GM23338 (cell line): ENCODE results near the gene TRIP4. TPM values are rescaled to one million over a fixed set of nuclear protein-coding genes. Genes with fewer than 3 reads are reported as not detected.

Source experiments
- ATAC-seq: fragments of 200-7000 bp; cut with Tn5 transposase; 3 replicates; pipeline ENCODE4 v1.9.1; 2020
- DNase-seq: peaks from one replicate; pipeline ENCODE4 v3.0.0-alpha.2; 2015; ENCODE audit warnings: low spot score
- H2AFZ ChIP-seq: fragments of 200-600 bp; sonication (generic); 2 replicates; pipeline ENCODE4 v1.8.0; 2016; ENCODE audit warnings: antibody characterized with exemption, mild to moderate bottlenecking, moderate library complexity
- H3F3A ChIP-seq: fragments of 200-600 bp; sonication (generic); replicated peaks from 2 replicates; pipeline ENCODE4 v1.8.0; 2017; ENCODE audit warnings: antibody characterized with exemption, mixed run types, low read depth
- H3K27ac ChIP-seq: fragments of 200-600 bp; sonication (generic); 2 replicates; pipeline ENCODE4 v1.6.1; 2016; ENCODE audit warnings: low read depth
- H3K27me3 ChIP-seq: fragments of 200-600 bp; sonication (generic); 2 replicates; pipeline ENCODE4 v1.8.0; 2016; ENCODE audit warnings: mild to moderate bottlenecking, mixed run types, moderate library complexity; ENCODE audit not compliant: insufficient read depth
- H3K36me3 ChIP-seq: fragments of 200-600 bp; sonication (generic); 2 replicates; pipeline ENCODE4 v1.8.0; 2016; ENCODE audit warnings: mild to moderate bottlenecking; ENCODE audit not compliant: insufficient read depth
- H3K4me1 ChIP-seq: fragments of 200-600 bp; sonication (generic); 2 replicates; pipeline ENCODE4 v1.8.0; 2016; ENCODE audit warnings: mild to moderate bottlenecking, moderate library complexity; ENCODE audit not compliant: insufficient read depth
- H3K4me2 ChIP-seq: fragments of 200-600 bp; sonication (generic); 2 replicates; pipeline ENCODE4 v1.7.1; 2017; ENCODE audit warnings: mixed run types
- H3K4me3 ChIP-seq: fragments of 200-600 bp; sonication (generic); 2 replicates; pipeline ENCODE4 v1.6.1; 2016; ENCODE audit warnings: mixed run types
- H3K79me2 ChIP-seq: fragments of 200-600 bp; sonication (generic); replicated peaks from 2 replicates; pipeline ENCODE4 v1.8.0; 2017; ENCODE audit warnings: mild to moderate bottlenecking; ENCODE audit not compliant: insufficient read depth
- H3K9me2 ChIP-seq: fragments of 200-600 bp; sonication (generic); 2 replicates; pipeline ENCODE4 v1.8.0; 2017; ENCODE audit not compliant: insufficient read depth
- H4K20me1 ChIP-seq: fragments of 200-600 bp; sonication (generic); replicated peaks from 2 replicates; pipeline ENCODE4 v1.8.0; 2017; ENCODE audit warnings: mild to moderate bottlenecking; ENCODE audit not compliant: insufficient read depth
- H3K27ac Mint-ChIP-seq: 2 replicates; pipeline ENCODE4 v1.8.0; 2020; ENCODE audit warnings: inconsistent platforms, mild to moderate bottlenecking, moderate library complexity, mixed read lengths
- H3K27me3 Mint-ChIP-seq: 3 replicates; pipeline ENCODE4 v1.8.0; 2022; ENCODE audit warnings: low read depth, mild to moderate bottlenecking, moderate library complexity, mixed read lengths, inconsistent platforms; ENCODE audit not compliant: insufficient read depth, poor library complexity
- H3K36me3 Mint-ChIP-seq: 3 replicates; pipeline ENCODE4 v1.8.0; 2021; ENCODE audit warnings: low read depth, mild to moderate bottlenecking, inconsistent platforms, moderate library complexity, mixed read lengths
- H3K4me1 Mint-ChIP-seq: 3 replicates; pipeline ENCODE4 v1.8.0; 2020; ENCODE audit warnings: mild to moderate bottlenecking, inconsistent platforms, mixed read lengths
- H3K4me3 Mint-ChIP-seq: 3 replicates; pipeline ENCODE4 v1.8.0; 2021; ENCODE audit warnings: moderate library complexity, mild to moderate bottlenecking, inconsistent platforms, mixed read lengths
- H3K9me3 Mint-ChIP-seq: 3 replicates; pipeline ENCODE4 v1.8.0; 2020; ENCODE audit warnings: moderate library complexity, mild to moderate bottlenecking, inconsistent platforms, mixed read lengths
- CREB1 ChIP-seq: fragments of 250-450 bp; sonication (Bioruptor Pico); IDR thresholded peaks from 2 replicates; pipeline ENCODE4 v1.5.0; 2020; ENCODE audit warnings: low read depth, mild to moderate bottlenecking, moderate library complexity
- EZH2 ChIP-seq: fragments of 200-600 bp; sonication (generic); IDR thresholded peaks from one replicate; pipeline ENCODE4 v1.8.0; 2017; ENCODE audit warnings: antibody characterized with exemption, mild to moderate bottlenecking, low read depth; ENCODE audit not compliant: unreplicated experiment
- EZH2phosphoT487 ChIP-seq: fragments of 200-600 bp; sonication (generic); IDR thresholded peaks from one replicate; pipeline ENCODE4 v1.8.1; 2018; ENCODE audit warnings: antibody characterized with exemption; ENCODE audit not compliant: unreplicated experiment
- JUNB ChIP-seq: IDR thresholded peaks from one replicate; pipeline ENCODE4 v1.6.1; 2016; ENCODE audit warnings: antibody characterized with exemption; ENCODE audit not compliant: unreplicated experiment
- NANOG ChIP-seq: IDR thresholded peaks from 2 replicates; pipeline ENCODE4 v1.6.1; 2016; ENCODE audit warnings: antibody characterized with exemption, borderline replicate concordance
- POLR2AphosphoS5 ChIP-seq: IDR thresholded peaks from 2 replicates; pipeline ENCODE4 v1.6.1; 2016; ENCODE audit warnings: antibody characterized with exemption, low read depth
- STAT1 ChIP-seq: IDR thresholded peaks from one replicate; pipeline ENCODE4 v1.6.1; 2016; ENCODE audit warnings: antibody characterized with exemption; ENCODE audit not compliant: unreplicated experiment
- ZNF114 ChIP-seq: fragments of 250-450 bp; sonication (Bioruptor Pico); IDR thresholded peaks from 2 replicates; pipeline ENCODE4 v1.5.0; 2020; ENCODE audit warnings: mild to moderate bottlenecking, moderate library complexity
- ZNF331 ChIP-seq: fragments of 250-450 bp; sonication (Bioruptor Pico); IDR thresholded peaks from 2 replicates; pipeline ENCODE4 v1.5.0; 2020; ENCODE audit warnings: low read depth, mild to moderate bottlenecking, moderate library complexity
- polyA plus RNA-seq: library from polyadenylated mRNA; unstranded; fragments of >200 nt; fragmentation: Nextera tagmentation; extraction: Ambion mirVana; gene quantifications from 2 replicates; pipeline ENCODE4 v1.2.1, GENCODE V29; 2016
- total RNA-seq: library from RNA; depleted of rRNA; stranded (reverse); fragments of >200 nt; shearing (Covaris generic); gene quantifications from 2 replicates; pipeline ENCODE4 v1.2.3, GENCODE V29; 2014
- TF ChIP-seq, protein P1 (sequence below): IDR thresholded peaks from one replicate; pipeline ENCODE4 v1.6.1; 2018; ENCODE audit warnings: antibody characterized with exemption; ENCODE audit not compliant: unreplicated experiment
- TF ChIP-seq, protein P2 (sequence below): fragments of 250-450 bp; sonication (Bioruptor Pico); IDR thresholded peaks from 2 replicates; pipeline ENCODE4 v1.5.0; 2020; ENCODE audit warnings: mild to moderate bottlenecking, moderate library complexity
- TF ChIP-seq, protein P3 (sequence below): IDR thresholded peaks from 2 replicates; pipeline ENCODE4 v1.6.1; 2016; ENCODE audit warnings: antibody characterized with exemption
- TF ChIP-seq, protein P4 (sequence below), 2 experiments: fragments of 200-600 bp in 1 of 2; sonication (generic) in 1 of 2; conservative IDR thresholded peaks; 2 replicates each; pipeline versions ENCODE4 v1.5.1 to v1.6.1; 2016 to 2017; ENCODE audit warnings: antibody characterized with exemption in 2 of 2, low read depth in 2 of 2, mild to moderate bottlenecking in 2 of 2, moderate library complexity in 1 of 2

The TRIP4 gene
- total and polyA plus RNA-seq, 2 experiments from 2014 or later: 10.3 to 16.0 TPM

DNA sequence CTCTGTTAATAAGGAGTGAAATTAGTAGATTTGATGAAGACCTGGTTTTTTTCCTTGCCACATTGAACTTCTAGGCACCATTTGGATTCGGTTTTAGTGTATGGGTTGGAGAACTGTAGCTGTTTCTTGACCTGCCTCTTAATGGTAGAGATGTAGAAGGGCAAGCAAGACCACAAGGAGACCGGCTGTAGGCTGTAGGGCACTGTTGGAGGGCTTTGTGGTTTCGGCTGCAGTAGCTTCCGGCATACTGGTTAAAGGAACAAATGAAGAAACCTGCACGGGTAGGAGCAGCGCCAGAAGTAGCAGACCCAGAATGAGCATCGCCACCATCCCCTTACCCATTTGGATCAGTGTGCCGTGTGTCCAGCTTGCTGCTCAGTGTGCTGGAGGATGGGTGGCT lies 14.3 kb upstream of the TRIP4 start:
- Histone ChIP-seq H3K36me3 (peaks cover 9% of the 10 kb centered on the region), H3K27ac (no peak overlapping the region), H3K9me2 (no peaks in the 10 kb centered on the region), H3K4me3 (no peak overlapping the region), H2AFZ (no peak overlapping the region), H3F3A (0 out of 2 replicates have a peak, but pooled peaks cover 7% of the 10 kb centered on the region), H4K20me1 (peaks cover 5% of the 10 kb centered on the region; the same call in 1 of the 2 replicates), H3K79me2 (no peaks in the 10 kb centered on the region), H3K4me1 (no peaks in the 10 kb centered on the region), H3K27me3 (no peaks in the 10 kb centered on the region), H3K4me2 (no peak overlapping the region)
- H3K9me3 Mint-ChIP-seq: no peaks in the 10 kb centered on the region
- no peaks in the 10 kb centered on the region for H3K27me3 Mint-ChIP-seq
- DNase-seq (no peak), ATAC-seq (no peak)
- H3K4me1 Mint-ChIP-seq: no peaks in the 10 kb centered on the region
- TF ChIP-seq ZNF331 (CRISPR knock-in tag) (no peak), STAT1 (no peak), JUNB (no peak), CREB1 (CRISPR knock-in tag) (no peak), EZH2phosphoT487 (no peak), NANOG (no peak), POLR2AphosphoS5 (no peak), ZNF114 (no peak), EZH2 (no peak)
- TF ChIP-seq, protein P1, sequence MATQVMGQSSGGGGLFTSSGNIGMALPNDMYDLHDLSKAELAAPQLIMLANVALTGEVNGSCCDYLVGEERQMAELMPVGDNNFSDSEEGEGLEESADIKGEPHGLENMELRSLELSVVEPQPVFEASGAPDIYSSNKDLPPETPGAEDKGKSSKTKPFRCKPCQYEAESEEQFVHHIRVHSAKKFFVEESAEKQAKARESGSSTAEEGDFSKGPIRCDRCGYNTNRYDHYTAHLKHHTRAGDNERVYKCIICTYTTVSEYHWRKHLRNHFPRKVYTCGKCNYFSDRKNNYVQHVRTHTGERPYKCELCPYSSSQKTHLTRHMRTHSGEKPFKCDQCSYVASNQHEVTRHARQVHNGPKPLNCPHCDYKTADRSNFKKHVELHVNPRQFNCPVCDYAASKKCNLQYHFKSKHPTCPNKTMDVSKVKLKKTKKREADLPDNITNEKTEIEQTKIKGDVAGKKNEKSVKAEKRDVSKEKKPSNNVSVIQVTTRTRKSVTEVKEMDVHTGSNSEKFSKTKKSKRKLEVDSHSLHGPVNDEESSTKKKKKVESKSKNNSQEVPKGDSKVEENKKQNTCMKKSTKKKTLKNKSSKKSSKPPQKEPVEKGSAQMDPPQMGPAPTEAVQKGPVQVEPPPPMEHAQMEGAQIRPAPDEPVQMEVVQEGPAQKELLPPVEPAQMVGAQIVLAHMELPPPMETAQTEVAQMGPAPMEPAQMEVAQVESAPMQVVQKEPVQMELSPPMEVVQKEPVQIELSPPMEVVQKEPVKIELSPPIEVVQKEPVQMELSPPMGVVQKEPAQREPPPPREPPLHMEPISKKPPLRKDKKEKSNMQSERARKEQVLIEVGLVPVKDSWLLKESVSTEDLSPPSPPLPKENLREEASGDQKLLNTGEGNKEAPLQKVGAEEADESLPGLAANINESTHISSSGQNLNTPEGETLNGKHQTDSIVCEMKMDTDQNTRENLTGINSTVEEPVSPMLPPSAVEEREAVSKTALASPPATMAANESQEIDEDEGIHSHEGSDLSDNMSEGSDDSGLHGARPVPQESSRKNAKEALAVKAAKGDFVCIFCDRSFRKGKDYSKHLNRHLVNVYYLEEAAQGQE: no peak
- TF ChIP-seq, protein P2, sequence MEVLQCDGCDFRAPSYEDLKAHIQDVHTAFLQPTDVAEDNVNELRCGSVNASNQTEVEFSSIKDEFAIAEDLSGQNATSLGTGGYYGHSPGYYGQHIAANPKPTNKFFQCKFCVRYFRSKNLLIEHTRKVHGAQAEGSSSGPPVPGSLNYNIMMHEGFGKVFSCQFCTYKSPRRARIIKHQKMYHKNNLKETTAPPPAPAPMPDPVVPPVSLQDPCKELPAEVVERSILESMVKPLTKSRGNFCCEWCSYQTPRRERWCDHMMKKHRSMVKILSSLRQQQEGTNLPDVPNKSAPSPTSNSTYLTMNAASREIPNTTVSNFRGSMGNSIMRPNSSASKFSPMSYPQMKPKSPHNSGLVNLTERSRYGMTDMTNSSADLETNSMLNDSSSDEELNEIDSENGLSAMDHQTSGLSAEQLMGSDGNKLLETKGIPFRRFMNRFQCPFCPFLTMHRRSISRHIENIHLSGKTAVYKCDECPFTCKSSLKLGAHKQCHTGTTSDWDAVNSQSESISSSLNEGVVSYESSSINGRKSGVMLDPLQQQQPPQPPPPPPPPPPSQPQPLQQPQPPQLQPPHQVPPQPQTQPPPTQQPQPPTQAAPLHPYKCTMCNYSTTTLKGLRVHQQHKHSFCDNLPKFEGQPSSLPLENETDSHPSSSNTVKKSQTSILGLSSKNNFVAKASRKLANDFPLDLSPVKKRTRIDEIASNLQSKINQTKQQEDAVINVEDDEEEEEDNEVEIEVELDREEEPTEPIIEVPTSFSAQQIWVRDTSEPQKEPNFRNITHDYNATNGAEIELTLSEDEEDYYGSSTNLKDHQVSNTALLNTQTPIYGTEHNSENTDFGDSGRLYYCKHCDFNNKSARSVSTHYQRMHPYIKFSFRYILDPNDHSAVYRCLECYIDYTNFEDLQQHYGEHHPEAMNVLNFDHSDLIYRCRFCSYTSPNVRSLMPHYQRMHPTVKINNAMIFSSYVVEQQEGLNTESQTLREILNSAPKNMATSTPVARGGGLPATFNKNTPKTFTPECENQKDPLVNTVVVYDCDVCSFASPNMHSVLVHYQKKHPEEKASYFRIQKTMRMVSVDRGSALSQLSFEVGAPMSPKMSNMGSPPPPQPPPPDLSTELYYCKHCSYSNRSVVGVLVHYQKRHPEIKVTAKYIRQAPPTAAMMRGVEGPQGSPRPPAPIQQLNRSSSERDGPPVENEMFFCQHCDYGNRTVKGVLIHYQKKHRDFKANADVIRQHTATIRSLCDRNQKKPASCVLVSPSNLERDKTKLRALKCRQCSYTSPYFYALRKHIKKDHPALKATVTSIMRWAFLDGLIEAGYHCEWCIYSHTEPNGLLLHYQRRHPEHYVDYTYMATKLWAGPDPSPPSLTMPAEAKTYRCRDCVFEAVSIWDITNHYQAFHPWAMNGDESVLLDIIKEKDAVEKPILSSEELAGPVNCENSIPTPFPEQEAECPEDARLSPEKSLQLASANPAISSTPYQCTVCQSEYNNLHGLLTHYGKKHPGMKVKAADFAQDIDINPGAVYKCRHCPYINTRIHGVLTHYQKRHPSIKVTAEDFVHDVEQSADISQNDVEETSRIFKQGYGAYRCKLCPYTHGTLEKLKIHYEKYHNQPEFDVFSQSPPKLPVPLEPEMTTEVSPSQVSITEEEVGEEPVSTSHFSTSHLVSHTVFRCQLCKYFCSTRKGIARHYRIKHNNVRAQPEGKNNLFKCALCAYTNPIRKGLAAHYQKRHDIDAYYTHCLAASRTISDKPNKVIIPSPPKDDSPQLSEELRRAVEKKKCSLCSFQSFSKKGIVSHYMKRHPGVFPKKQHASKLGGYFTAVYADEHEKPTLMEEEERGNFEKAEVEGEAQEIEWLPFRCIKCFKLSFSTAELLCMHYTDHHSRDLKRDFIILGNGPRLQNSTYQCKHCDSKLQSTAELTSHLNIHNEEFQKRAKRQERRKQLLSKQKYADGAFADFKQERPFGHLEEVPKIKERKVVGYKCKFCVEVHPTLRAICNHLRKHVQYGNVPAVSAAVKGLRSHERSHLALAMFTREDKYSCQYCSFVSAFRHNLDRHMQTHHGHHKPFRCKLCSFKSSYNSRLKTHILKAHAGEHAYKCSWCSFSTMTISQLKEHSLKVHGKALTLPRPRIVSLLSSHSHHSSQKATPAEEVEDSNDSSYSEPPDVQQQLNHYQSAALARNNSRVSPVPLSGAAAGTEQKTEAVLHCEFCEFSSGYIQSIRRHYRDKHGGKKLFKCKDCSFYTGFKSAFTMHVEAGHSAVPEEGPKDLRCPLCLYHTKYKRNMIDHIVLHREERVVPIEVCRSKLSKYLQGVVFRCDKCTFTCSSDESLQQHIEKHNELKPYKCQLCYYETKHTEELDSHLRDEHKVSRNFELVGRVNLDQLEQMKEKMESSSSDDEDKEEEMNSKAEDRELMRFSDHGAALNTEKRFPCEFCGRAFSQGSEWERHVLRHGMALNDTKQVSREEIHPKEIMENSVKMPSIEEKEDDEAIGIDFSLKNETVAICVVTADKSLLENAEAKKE (CRISPR knock-in tag): no peak
- TF ChIP-seq, protein P3, sequence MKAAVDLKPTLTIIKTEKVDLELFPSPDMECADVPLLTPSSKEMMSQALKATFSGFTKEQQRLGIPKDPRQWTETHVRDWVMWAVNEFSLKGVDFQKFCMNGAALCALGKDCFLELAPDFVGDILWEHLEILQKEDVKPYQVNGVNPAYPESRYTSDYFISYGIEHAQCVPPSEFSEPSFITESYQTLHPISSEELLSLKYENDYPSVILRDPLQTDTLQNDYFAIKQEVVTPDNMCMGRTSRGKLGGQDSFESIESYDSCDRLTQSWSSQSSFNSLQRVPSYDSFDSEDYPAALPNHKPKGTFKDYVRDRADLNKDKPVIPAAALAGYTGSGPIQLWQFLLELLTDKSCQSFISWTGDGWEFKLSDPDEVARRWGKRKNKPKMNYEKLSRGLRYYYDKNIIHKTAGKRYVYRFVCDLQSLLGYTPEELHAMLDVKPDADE: no peak
- TF ChIP-seq, protein P4, sequence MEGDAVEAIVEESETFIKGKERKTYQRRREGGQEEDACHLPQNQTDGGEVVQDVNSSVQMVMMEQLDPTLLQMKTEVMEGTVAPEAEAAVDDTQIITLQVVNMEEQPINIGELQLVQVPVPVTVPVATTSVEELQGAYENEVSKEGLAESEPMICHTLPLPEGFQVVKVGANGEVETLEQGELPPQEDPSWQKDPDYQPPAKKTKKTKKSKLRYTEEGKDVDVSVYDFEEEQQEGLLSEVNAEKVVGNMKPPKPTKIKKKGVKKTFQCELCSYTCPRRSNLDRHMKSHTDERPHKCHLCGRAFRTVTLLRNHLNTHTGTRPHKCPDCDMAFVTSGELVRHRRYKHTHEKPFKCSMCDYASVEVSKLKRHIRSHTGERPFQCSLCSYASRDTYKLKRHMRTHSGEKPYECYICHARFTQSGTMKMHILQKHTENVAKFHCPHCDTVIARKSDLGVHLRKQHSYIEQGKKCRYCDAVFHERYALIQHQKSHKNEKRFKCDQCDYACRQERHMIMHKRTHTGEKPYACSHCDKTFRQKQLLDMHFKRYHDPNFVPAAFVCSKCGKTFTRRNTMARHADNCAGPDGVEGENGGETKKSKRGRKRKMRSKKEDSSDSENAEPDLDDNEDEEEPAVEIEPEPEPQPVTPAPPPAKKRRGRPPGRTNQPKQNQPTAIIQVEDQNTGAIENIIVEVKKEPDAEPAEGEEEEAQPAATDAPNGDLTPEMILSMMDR (conservative IDR thresholded peaks at IDR 0.05; ENCODE audit: low read depth in 2 of 2): no peak
- H3K4me3 Mint-ChIP-seq: no peak overlapping the region
- peaks cover 50% of the 10 kb centered on the region; the same call in 2 of the 3 replicates for H3K36me3 Mint-ChIP-seq
- H3K27ac Mint-ChIP-seq: no peak overlapping the region
